ENCODE data around the gene VSTM2L. TPM values are rescaled to one million over a fixed set of nuclear protein-coding genes. Genes with fewer than 3 reads are reported as not detected.

Gene VSTM2L
- total and polyA plus RNA-seq, 9 of the 15 experiments (the other 6 are each of a cell fraction or from before 2014, with no cell fraction given): not detected

GRCh38 chr20:37886851-37887297 lies 16.1 kb upstream of the VSTM2L start:
- no peak overlapping the region for H3K9ac ChIP-seq (ENCODE audit: insufficient read depth in 1 of 2, low read depth in 2 of 2, low read length in 2 of 2)
- intact Hi-C loops (cut with micrococcal nuclease): no loop called here
- no peak overlapping the region for H3K27ac ChIP-seq (ENCODE audit: extremely low read depth, low read depth, low read length)
- H3K9me1 ChIP-seq (ENCODE audit: control insufficient read depth, insufficient read depth, low read length): no peaks in the 10 kb centered on the region
- H3K36me3 ChIP-seq (ENCODE audit: control insufficient read depth, insufficient read depth, low read length): no peaks in the 10 kb centered on the region
- H4K20me1 ChIP-seq (replicated peaks; ENCODE audit: control insufficient read depth, insufficient read depth, low read length): peaks cover 7% of the 10 kb centered on the region; the same call in 1 of the 2 replicates
- no TSS peak for BruUV-seq (replicated peaks)
- peaks cover 0 to 8% of the 10 kb centered on the region in 2 experiments; a peak in 2 of 5 replicates for H3K4me1 ChIP-seq (replicated peaks in 1 of 2; ENCODE audit: control insufficient read depth in 2 of 2, insufficient read depth in 2 of 2, low read length in 2 of 2)
- POLR2A ChIA-PET: interaction anchor here (0.6 kb wide), 2 partner anchors 16 to 252 kb away, joined by 3 read pairs; partner anchors contain the start of gene VSTM2L
- H3K79me2 ChIP-seq (ENCODE audit: control insufficient read depth, insufficient read depth, low read length): no peaks in the 10 kb centered on the region
- ATAC-seq (peak; percentile 68), DNase-seq (ENCODE audit: extremely low read depth in 1 of 4, low spot score in 3 of 4) (peak in 3 of 4 experiments; percentile 40 to 61 (median 48)), FAIRE-seq (peak; percentile 71)
- no peak overlapping the region for H3K4me3 ChIP-seq
- H3K9me3 ChIP-seq (replicated peaks; ENCODE audit: control insufficient read depth, insufficient read depth, low read depth, low read length): no peaks in the 10 kb centered on the region
- in situ Hi-C loops (cut with MboI): no loop called here
- H3K4me2 ChIP-seq (ENCODE audit: insufficient read depth, low read length): no peak overlapping the region
- peaks cover 32 to 87% of the 10 kb centered on the region in 2 experiments for H3K27me3 ChIP-seq (ENCODE audit: control insufficient read depth in 2 of 2, insufficient read depth in 2 of 2, low read length in 2 of 2)
- H2AFZ ChIP-seq (ENCODE audit: low read depth, low read length): no peak overlapping the region
- WGBS (ENCODE audit: insufficient coverage, low coverage, missing lambda C conversion rate): 14% methylated on average over 4 of the region's 4 CpGs
- CTCF ChIA-PET (ENCODE audit: low intra/inter-chr PET ratio): no interaction called here
- TF ChIP-seq SMC3 (conservative IDR thresholded peaks at IDR 0.05; ENCODE audit: insufficient read depth, low read depth, low read length) (no peak), BMI1 (IDR thresholded peaks at IDR 0.05; ENCODE audit: low read length) (no peak), USF2 (CRISPR knock-in tag; IDR thresholded peaks at IDR 0.05) (peak; percentile 76), TRIM28 (IDR thresholded peaks at IDR 0.05) (no peak), ZNF311 (CRISPR knock-in tag; IDR thresholded peaks at IDR 0.05) (no peak), CREB5 (CRISPR knock-in tag; IDR thresholded peaks at IDR 0.05) (no peak), KDM5B (IDR thresholded peaks at IDR 0.05; ENCODE audit: insufficient replicate concordance, low read depth, low read length) (no peak), ZNF282 (CRISPR knock-in tag; IDR thresholded peaks at IDR 0.05) (no peak), SMAD3 (CRISPR knock-in tag; conservative IDR thresholded peaks at IDR 0.05) (no peak), HDGF (IDR thresholded peaks at IDR 0.05) (no peak), SLC30A9 (CRISPR knock-in tag; IDR thresholded peaks at IDR 0.05) (no peak), POLR2AphosphoS5 (IDR thresholded peaks at IDR 0.05; ENCODE audit: control insufficient read depth, insufficient read depth, low read depth, low read length) (no peak), CBFB (CRISPR knock-in tag; IDR thresholded peaks at IDR 0.05) (no peak), NR1H2 (CRISPR knock-in tag; IDR thresholded peaks at IDR 0.05) (no peak), TBP (optimal IDR thresholded peaks at IDR 0.05; ENCODE audit: low read depth, low read length) (no peak), C11orf30 (IDR thresholded peaks at IDR 0.05; ENCODE audit: low read depth) (no peak), ZNF24 (IDR thresholded peaks at IDR 0.05) (no peak), AFF1 (IDR thresholded peaks at IDR 0.05; ENCODE audit: low read depth in 1 of 2, partially characterized antibody in 2 of 2) (no peak), ZFP30 (CRISPR knock-in tag; IDR thresholded peaks at IDR 0.05; ENCODE audit: borderline replicate concordance) (no peak)

Data from K562 (cell line).